ENCODE results near the gene IGSF6. TPM values are rescaled to one million over a fixed set of nuclear protein-coding genes. Genes with fewer than 3 reads are reported as not detected.

Gene IGSF6
- total and polyA plus RNA-seq, 9 of the 15 experiments (the other 6 are each of a cell fraction or from before 2014, with no cell fraction given): 0.07 TPM; not detected in 8

DNA sequence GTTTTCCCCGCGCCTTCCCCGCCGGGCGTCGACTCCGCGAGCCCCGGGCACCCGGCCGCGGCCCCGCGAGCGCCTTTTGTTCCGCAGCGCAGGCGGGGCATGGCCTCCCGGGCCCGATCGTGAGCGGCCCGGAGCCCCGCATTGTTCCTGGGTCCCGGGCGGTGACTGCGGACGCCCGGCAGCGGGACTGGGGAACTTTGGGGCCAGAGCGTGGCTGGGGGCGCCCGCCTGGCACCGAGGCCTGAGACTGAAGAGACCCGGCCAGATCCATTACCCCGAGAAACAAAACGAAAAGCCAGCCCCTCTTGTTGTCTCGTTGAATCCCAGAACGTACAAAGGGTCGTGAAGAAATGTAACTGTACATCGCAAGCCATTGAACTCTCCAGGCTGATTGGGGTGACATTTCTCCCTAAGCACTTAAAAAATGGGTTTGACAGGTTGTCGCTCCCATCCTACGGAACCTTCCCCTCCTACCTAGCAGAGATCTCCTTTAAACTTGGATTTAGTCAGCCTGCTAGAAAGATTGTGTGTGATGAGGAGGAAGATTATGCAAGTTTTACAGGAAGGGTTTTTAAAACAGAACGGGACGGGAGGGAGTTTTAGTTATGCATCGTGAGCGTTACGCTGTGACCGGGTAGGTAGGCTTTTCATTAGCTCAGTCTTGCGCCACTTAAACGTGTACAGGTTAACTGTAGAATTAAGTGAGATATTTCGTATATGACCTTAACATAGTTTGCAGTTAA is 52.2 kb downstream of the IGSF6 start:
- POLR2A ChIA-PET: interaction anchor here (1.4 to 3.1 kb wide), 2 partner anchors 11 to 22 kb away, joined by 8 to 14 read pairs; no protein-coding TSS in a partner anchor
- peak overlapping the region; percentile 88 for H3K4me3 ChIP-seq
- intact Hi-C loops (cut with micrococcal nuclease): no loop called here
- TF ChIP-seq NR3C1 (CRISPR knock-in tag; IDR thresholded peaks at IDR 0.05) (no peak), CREB1 (IDR thresholded peaks at IDR 0.05) (0 out of 2 replicates have a peak, but pooled peaks have one; percentile 11), CREB1 (CRISPR knock-in tag; IDR thresholded peaks at IDR 0.05) (no peak), MEIS2 (IDR thresholded peaks at IDR 0.05; ENCODE audit: partially characterized antibody) (peak; percentile 39), EP300 (IDR thresholded peaks at IDR 0.05; ENCODE audit: low read length) (no peak), NONO (IDR thresholded peaks at IDR 0.05; ENCODE audit: low read depth in 2 of 2, low read length in 1 of 2) (peak in 1 of 2 experiments; percentile 51; a peak in 1 of 4 replicates), RB1 (IDR thresholded peaks at IDR 0.05; ENCODE audit: low read depth) (peak; percentile 75)
- TF ChIP-seq, protein P1, sequence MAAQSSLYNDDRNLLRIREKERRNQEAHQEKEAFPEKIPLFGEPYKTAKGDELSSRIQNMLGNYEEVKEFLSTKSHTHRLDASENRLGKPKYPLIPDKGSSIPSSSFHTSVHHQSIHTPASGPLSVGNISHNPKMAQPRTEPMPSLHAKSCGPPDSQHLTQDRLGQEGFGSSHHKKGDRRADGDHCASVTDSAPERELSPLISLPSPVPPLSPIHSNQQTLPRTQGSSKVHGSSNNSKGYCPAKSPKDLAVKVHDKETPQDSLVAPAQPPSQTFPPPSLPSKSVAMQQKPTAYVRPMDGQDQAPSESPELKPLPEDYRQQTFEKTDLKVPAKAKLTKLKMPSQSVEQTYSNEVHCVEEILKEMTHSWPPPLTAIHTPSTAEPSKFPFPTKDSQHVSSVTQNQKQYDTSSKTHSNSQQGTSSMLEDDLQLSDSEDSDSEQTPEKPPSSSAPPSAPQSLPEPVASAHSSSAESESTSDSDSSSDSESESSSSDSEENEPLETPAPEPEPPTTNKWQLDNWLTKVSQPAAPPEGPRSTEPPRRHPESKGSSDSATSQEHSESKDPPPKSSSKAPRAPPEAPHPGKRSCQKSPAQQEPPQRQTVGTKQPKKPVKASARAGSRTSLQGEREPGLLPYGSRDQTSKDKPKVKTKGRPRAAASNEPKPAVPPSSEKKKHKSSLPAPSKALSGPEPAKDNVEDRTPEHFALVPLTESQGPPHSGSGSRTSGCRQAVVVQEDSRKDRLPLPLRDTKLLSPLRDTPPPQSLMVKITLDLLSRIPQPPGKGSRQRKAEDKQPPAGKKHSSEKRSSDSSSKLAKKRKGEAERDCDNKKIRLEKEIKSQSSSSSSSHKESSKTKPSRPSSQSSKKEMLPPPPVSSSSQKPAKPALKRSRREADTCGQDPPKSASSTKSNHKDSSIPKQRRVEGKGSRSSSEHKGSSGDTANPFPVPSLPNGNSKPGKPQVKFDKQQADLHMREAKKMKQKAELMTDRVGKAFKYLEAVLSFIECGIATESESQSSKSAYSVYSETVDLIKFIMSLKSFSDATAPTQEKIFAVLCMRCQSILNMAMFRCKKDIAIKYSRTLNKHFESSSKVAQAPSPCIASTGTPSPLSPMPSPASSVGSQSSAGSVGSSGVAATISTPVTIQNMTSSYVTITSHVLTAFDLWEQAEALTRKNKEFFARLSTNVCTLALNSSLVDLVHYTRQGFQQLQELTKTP (IDR thresholded peaks at IDR 0.05; ENCODE audit: low read depth in 1 of 2, partially characterized antibody in 2 of 2): peak in 1 of 2 experiments; percentile 27
- TF ChIP-seq, protein P2, sequence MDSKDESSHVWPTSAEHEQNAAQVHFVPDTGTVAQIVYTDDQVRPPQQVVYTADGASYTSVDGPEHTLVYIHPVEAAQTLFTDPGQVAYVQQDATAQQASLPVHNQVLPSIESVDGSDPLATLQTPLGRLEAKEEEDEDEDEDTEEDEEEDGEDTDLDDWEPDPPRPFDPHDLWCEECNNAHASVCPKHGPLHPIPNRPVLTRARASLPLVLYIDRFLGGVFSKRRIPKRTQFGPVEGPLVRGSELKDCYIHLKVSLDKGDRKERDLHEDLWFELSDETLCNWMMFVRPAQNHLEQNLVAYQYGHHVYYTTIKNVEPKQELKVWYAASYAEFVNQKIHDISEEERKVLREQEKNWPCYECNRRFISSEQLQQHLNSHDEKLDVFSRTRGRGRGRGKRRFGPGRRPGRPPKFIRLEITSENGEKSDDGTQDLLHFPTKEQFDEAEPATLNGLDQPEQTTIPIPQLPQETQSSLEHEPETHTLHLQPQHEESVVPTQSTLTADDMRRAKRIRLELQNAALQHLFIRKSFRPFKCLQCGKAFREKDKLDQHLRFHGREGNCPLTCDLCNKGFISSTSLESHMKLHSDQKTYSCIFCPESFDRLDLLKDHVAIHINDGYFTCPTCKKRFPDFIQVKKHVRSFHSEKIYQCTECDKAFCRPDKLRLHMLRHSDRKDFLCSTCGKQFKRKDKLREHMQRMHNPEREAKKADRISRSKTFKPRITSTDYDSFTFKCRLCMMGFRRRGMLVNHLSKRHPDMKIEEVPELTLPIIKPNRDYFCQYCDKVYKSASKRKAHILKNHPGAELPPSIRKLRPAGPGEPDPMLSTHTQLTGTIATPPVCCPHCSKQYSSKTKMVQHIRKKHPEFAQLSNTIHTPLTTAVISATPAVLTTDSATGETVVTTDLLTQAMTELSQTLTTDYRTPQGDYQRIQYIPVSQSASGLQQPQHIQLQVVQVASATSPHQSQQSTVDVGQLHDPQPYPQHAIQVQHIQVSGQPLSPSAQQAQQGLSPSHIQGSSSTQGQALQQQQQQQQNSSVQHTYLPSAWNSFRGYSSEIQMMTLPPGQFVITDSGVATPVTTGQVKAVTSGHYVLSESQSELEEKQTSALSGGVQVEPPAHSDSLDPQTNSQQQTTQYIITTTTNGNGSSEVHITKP (IDR thresholded peaks at IDR 0.05; ENCODE audit: partially characterized antibody): peak; percentile 44
- TF ChIP-seq, protein P3, sequence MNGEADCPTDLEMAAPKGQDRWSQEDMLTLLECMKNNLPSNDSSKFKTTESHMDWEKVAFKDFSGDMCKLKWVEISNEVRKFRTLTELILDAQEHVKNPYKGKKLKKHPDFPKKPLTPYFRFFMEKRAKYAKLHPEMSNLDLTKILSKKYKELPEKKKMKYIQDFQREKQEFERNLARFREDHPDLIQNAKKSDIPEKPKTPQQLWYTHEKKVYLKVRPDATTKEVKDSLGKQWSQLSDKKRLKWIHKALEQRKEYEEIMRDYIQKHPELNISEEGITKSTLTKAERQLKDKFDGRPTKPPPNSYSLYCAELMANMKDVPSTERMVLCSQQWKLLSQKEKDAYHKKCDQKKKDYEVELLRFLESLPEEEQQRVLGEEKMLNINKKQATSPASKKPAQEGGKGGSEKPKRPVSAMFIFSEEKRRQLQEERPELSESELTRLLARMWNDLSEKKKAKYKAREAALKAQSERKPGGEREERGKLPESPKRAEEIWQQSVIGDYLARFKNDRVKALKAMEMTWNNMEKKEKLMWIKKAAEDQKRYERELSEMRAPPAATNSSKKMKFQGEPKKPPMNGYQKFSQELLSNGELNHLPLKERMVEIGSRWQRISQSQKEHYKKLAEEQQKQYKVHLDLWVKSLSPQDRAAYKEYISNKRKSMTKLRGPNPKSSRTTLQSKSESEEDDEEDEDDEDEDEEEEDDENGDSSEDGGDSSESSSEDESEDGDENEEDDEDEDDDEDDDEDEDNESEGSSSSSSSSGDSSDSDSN (IDR thresholded peaks at IDR 0.05; ENCODE audit: borderline replicate concordance in 1 of 2, low read depth in 2 of 2, low read length in 2 of 2): peak in 1 of 2 experiments; percentile 52; a peak in 3 of 4 replicates

More for the DNA sequence above, 52.2 kb downstream of the IGSF6 start:
- peak; percentile 37 for ATAC-seq
- no peaks in the 10 kb centered on the region; the same call in 1 of the 2 replicates for H4K20me1 ChIP-seq (replicated peaks; ENCODE audit: control insufficient read depth, insufficient read depth, low read length)
- BruUV-seq (replicated peaks): no TSS peak
- peak overlapping the region; percentile 81 for H2AFZ ChIP-seq (ENCODE audit: low read depth, low read length)
- H3K9ac ChIP-seq (ENCODE audit: insufficient read depth in 1 of 2, low read depth in 2 of 2, low read length in 2 of 2): peak overlapping the region; percentile 96 to 97
- H3K27me3 ChIP-seq (ENCODE audit: control insufficient read depth in 2 of 2, insufficient read depth in 2 of 2, low read length in 2 of 2): no peaks in the 10 kb centered on the region
- WGBS (ENCODE audit: insufficient coverage, low coverage, missing lambda C conversion rate): under 1% methylated on average over 28 of the region's 52 CpGs
- peak; percentile 78 for FAIRE-seq
- H3K9me1 ChIP-seq (ENCODE audit: control insufficient read depth, insufficient read depth, low read length): no peaks in the 10 kb centered on the region
- peak; percentile 24 to 54 (median 30) for DNase-seq (ENCODE audit: extremely low read depth in 1 of 4, low spot score in 3 of 4)
- in situ Hi-C loops (cut with MboI): no loop called here
- H3K79me2 ChIP-seq (ENCODE audit: control insufficient read depth, insufficient read depth, low read length): peaks cover 52% of the 10 kb centered on the region
- H3K27ac ChIP-seq (ENCODE audit: extremely low read depth, low read depth, low read length): peak overlapping the region; percentile 82
- H3K4me1 ChIP-seq (replicated peaks in 1 of 2; ENCODE audit: control insufficient read depth in 2 of 2, insufficient read depth in 2 of 2, low read length in 2 of 2): peaks cover 14 to 15% of the 10 kb centered on the region in 2 experiments; a peak in 4 of 5 replicates
- peak overlapping the region; percentile 93 for H3K4me2 ChIP-seq (ENCODE audit: insufficient read depth, low read length)
- H3K9me3 ChIP-seq (replicated peaks; ENCODE audit: control insufficient read depth, insufficient read depth, low read depth, low read length): no peaks in the 10 kb centered on the region
- no peaks in the 10 kb centered on the region for H3K36me3 ChIP-seq (ENCODE audit: control insufficient read depth, insufficient read depth, low read length)
- CTCF ChIA-PET (ENCODE audit: low intra/inter-chr PET ratio): interaction anchor here (0.6 kb wide), 1 partner anchor 355 kb away, joined by 3 read pairs; no protein-coding TSS in a partner anchor
